SKM-1 treated with dmso at 0.1 percent for 144 hours (cell line): Measurements from ENCODE around the gene LDLRAD1.
"Not testable (repeated sequence)": the region's sequence is repeated elsewhere in the genome, so short reads cannot be mapped to it uniquely, and the experiment has no call there.

Source experiments
- DNase-seq: peaks from one replicate; lab custom pipeline; 2025; ENCODE audit not compliant: unreplicated experiment; lab: John Stamatoyannopoulos, UW

LDLRAD1 gene

DNA sequence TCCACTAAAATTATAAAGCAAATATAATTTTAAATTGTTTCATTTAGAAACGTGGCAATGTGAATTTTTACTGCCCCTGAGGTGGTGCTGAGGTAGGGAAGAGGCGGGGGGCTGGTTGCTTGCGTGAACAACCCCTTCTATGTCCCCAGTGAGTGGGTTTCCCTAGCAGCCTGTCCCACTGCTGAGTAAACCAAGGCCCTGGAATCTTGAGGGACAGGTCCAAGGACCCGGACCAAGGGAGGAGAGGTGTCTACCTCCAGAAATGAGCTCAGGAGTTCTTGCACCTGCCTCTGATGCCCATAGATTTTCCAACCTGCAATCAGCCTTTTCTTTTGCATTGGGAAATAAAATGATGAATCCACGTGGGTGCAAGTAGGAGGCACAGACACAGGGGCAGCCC, 649 bp upstream of the LDLRAD1 start:
- DNase-seq: no peak

DNA sequence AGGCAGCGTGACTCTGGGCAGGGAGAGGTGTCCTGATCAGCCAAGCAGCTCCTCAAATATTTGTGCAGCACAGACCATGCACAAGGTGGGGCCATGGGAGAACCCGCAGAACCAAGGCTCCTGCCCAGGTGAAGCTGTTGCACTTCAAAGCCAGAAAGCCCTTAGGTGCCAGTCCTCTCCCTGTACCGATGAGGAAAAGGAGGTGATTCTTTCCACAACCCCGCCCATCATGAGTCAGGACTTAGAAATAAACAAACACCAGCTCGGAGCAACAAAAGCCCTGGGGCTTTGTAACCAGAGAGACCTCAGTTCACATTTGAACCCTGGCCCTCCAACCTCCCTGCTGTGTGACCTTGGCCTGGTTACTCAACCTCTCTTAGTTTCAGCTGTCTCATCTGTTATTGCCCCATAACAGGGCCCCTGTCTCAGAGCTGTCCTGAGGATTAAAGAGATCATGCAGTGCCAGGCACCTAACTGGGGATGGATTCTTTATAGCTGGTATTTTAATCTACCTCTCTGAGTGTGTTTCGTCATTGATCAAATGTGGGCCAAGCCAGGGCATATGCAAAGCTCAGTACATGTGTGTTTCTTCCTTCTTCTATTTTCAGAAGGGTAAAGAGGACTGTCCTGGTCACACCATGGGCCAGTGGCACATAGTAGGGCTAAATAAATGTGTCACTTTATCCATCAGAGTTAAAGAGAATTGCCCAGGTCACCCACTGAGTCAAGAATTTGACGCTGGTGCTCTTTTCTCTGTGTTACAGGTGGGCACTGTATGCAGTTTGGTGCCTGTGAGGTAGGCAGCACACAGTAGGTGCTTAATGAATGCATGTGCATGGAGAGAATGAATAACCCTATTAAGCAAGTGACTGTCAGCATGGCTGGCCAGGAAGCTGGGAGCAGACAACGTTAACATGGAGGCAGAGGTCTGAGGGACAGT, 1.4 kb downstream of the LDLRAD1 start:
- no peak for DNase-seq

DNA sequence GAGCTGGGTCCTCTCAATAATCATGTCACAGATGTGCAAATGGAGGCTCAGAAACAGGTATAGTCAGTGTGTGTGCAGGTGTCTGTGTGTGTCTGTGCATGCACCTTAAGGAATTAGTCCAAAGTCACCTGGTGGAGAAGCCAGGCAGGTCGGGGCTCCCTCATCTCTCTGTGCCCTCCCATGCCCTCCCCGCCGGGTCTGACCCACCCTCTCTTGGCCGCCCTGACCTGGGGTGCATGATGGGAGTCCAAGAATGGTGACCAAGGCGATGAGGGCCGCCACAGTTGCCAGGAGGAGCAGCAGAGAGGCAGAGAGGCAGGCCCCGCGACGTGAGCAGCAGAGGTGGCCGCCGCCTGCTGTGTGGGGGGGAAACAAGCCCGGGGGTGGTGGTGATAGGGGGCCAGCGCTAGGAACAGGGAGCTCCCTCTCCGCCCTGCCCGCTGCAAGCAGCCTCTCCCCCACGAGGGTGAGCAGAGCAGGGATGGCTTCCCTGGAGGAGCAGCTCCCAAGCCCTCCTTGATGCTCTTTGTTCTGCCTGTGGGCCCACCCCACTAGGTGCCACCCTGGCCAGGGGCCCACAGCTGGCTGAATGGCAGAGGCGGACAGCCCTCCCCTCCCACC, 3.9 kb downstream of the LDLRAD1 start:
- DNase-seq: no peak

DNA sequence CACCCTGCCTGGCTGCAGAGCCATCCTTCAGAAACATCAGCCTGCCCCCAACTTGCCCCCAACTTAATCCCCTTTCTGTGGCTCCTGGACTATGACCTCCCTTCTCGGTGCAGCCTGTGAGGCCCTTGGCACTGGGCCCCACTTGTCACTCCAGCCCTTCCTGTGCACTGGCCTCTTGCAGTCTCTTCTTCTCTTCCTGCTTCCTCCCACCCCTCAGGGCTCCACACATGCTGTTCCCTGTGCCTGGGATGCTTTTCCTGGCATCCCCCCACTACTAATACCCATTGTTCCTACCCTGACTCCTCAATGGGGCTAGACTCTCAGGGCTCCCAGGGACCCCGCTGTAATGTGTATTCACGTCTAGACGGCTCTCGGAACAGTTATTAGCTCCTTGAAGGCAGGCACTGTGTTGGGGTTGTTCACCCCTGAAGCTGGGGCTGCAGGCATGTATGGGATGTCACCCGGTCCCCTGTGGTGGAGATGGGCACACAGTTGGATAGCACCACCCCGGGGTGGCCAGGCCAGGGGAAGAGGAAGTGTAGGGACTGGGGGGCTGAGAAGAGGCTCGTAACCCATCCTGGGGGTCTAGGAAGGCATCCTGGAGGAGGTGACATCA, 4.5 kb downstream of the LDLRAD1 start:
- no peak for DNase-seq

DNA sequence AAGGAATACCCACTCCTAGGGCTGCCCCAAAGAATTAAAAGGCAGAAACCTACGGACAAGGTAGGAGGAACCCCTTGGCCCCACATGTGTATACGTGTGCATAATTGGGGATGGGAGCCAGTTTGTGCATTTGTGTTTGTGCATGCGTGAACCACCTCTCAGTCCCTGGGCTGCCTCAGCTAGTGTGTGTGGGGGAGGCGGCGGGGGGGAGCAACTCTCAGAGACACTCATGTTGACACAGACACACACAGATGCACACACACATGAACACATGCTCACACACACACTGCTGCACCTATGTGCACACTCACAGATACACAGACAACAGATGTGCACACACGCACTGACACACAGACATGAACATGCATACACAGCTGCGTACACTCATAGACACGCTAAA, 5.1 kb downstream of the LDLRAD1 start:
- no peak for DNase-seq

DNA sequence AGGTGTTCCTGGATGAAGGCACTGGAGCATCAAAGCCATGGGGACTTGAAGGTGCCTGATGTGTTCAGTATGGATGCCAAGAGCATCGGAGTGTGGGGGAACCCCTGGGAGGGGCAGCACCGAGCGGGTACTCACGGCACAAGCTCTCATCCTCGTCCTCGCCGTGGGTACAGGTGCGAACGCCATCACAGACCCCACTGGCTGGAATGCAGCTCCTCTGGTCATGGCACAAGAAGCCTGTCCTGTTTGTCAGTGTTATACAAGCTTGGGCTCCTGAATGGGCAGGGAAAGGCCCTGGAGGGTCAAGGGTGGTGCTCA, 6.0 kb downstream of the LDLRAD1 start:
- DNase-seq: no peak

DNA sequence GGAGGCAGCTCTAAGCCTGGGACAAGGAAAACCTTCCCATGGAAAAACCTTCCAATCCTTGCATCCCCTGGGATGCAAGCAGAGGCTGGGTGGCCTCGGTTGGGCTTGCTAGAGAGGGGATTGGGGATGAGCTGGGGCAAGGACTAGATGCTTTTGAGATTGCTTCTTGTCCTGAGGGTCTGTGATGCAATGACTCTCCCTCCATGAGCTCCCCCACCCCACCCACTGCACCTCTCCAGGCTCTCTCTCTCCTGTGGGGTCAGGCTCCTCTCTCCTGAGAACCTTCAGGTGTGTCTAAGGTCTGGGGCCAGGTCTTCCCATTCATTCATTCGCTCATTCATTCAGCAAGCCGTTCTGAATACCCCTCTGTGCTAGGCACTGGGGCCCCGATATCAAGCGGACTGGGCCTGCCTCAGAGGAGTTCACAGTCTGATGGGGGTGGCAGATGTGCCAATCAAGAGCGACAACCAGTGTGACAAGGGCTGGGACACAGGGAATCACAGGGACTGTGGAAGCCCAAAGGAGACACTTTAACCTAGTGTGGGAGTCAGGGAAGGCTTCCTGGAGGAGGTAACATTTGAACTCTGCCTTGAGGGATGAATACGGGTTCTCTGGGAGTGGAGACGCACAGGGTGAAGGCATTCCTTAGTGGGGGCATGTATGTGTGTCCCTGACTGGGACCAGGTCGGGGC, 6.5 kb downstream of the LDLRAD1 start:
- DNase-seq: no peak

DNA sequence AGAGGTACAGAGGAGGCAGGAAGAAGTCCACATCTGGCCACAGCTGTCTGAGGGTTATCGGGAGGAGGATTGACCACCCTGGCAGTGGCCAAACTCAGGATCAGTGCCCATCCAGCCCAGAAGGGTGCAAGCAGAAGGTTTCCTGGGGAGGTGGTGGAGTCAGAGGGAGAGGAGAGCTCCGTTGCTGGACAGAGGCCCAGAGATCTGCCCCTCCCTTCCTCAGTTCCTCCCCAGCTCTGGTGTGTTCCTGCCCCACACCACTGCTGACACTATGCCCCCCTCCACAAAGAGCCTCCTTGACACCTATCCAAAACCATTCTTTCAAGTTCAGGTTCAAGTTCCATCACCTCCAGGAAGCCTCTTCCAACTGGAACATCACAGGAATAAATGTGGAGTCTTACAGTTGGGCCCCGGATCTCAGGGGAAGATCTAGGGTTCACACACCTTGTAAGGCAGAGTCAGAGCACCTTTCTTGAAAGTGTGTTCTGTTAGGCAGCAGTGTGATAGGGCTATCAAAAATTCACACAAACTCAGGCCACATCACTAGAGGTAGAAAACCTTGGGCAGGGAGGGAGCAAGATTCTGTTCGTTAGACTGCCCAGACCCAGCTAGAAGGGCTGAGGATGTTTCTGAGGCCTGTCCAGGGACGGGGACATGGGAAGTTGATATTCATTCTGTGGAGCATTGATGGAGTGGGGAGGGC, 7.4 kb downstream of the LDLRAD1 start:
- no peak for DNase-seq

DNA sequence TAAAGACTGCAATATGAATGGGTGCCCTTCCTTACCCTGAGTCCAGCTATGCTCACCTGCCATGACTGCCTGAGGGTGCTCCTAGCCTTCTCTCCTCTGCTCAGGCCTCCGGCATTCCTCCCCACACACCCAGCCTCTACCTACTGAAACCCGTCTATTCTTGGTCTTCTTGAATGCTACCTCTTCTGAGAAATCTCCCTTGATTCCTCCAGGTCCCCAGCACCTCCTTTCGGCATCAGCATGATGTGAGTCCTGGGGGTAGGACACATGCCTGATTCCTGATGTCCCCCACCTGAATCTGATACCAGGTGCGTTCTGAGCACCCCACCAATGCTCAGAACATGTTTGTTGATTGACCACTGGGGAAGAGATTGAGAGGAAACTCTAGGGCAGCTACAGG, 8.6 kb downstream of the LDLRAD1 start:
- no peak for DNase-seq

DNA sequence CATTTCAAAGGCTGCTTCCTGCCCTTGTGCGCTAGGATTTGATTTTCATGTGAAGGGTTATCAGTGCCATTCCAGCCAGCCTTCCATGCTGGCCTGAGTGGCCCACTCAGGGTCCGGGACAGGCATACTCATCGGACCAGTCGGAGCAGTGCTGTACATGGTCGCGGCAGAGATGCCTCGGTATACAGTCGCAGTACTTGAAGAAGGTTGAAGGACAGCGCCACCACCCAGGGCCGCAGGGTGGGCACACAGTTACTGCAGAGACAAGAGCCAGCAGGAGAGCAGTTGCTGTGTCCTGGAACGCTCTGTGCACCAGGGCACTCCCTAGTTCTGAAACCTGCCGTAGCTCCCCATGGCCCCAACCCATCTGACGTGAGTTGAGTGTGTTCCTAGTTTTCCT, 9.1 kb downstream of the LDLRAD1 start:
- DNase-seq: no peak

DNA sequence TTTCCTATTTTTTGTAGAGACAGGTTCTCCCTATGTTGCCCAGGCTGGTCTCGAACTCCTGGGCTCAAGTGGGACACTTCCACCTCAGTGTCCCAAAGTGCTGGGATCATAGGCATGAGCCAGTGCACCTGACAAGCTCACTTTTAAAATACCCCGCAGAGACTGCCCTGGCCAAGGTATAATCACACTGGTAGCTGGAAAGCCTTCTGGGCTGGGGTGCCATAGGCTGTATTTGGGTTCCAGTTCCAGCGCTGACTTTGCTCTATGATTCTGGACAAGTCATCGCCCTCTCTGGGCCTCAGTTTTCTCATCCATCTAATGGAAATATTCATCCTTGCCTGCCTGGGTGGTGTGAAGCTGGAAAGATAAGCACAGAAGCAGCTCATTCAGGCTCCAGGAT, 10.4 kb downstream of the LDLRAD1 start:
- DNase-seq: no peak

DNA sequence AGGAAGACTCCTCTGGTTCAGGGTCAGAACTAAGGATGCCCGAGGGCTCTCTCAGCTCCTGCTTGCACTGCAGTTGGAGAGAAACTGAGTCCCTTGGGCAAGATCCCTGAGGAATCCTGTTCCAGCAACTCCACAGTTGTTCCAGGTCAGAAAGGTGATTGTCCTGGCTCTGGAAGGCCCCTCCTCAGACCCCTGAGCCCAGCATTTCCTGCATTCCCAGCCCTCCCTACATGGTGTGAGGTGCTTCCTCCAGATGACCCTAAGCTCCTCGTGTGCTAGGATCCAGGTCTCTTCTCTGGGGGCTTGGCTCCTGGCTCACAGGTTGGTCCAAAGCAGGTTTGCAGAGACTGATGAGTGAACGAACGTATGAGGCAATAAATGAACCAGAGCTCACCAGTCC, 11.5 kb downstream of the LDLRAD1 start:
- DNase-seq: no peak

DNA sequence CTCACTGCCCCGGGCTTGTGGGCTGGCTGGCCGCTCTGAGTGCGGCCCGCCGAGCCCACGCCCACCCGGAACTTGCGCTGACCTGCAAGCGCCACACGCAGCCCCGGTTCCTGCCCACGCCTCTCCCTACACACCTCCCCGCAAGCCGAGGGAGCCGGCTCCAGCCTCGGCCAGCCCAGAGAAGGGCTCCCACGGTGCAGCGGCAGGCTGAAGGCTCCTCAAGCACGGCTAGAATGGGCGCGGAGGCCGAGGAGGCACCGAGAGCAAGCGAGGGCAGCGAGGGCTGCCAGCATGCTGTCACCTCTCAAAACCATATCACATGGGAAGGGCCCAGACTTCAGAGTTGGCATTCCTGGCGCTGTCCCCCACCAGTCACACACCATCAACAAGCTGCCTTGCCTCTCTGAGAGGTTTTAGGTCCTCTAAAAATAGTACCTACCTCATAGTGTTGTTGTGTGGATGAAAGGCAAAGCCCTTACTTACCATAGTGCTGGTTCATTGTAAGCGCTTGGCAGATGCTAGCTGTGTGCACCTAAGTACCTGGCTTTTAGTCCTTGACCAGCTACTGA, 13.4 kb downstream of the LDLRAD1 start:
- no peak for DNase-seq

DNA sequence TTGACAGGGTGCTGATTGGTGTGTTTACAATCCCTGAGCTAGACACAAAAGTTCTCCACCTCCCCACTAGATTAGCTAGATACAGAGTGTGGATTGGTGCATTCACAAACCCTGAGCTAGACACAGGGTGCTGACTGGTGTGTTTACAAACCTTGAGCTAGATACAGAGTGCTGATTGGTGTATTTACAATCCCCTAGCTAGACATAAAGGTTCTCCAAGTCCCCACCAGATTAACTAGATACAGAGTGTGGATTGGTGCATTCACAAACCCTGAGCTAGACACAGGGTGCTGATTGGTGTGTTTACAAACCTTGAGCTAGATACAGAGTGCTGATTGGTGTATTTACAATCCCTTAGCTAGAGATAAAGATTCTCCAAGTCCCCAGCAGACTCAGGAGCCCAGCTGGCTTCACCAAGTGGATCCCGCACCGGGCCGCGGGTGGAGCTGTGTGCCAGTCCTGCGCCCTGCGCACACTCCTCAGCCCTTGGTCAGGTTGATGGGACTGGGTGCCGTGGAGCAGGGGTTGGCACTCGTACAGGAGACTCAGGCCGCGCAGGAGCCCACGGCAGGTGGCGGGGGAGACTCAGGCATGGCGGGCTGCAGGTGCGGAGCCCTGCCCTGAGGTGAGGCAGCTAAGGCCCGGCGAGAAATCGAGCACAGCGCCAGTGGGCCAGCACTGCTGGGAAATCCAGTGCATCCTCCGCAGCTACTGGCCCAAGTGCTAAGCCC, 14.1 kb downstream of the LDLRAD1 start:
- DNase-seq: not testable (repeated sequence)

DNA sequence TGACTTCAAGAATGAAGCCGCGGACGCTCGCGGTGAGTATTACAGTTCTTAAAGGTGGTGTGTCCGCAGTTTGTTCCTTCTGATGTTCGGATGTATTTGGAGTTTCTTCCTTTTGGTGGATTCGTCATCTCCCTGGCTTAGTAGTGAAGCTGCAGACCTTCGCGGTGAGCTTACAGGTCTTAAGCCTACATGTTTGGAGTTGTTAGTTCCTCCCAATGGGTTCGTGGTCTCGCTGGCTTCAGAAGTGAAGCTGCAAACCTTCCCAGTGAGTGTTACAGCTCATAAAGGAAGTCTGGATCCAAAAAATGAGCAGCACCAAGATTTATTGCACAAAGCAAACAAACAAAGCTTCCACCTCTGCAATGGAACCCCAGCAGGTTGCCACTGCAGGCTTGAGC, 14.7 kb downstream of the LDLRAD1 start:
- DNase-seq: no peak

DNA sequence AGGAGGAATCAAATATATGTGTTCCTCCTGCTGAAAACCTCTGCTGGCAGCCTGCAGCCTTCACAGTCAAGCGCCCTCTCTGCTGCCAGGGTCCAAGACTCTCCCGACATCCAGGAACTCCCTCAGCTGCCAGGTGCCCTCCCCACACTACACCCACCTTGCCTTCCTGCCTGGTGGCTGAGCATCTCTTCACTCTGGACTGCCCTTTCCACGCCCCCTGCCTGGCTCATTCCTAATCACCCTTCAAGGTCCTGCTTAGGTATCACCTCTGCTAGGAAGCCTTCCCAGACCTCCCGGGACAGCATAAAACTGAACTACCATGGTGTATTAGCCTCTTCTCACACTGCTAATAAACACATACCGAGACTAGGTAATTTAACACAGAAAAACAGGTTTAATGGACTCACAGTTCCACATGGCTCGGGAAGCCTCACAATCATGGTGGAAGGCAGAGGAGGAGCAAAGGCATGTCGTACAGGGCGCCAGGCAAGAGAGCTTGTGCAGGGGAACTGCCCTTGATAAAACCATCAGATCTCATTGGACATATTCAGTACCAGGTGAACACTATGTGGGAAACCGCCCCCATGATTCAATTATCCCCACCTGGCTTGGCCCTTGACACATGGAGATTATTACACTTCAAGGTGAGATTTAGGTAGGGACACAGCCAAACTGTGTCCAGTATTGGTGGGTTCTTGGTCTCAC, 15.3 kb downstream of the LDLRAD1 start:
- DNase-seq: no peak

DNA sequence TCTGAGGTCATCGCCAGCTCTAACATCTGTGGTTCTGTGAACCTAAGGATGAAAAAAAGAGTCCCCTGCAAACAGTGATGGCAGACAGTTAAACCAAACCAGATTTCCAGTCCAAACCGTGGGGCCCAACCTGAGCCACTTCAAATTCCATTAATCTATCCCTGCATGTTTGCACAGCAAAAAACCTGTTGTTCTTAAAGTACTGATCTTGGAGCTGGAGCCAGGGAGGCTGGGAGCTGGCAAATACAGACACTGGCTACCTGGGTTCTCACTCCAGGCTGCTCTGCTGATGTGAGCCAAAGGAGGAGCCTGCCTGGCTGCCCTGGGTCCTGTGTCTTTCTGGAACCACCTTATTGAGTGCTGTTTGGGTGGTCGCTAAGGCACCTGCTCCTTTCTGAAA, 16.4 kb downstream of the LDLRAD1 start:
- DNase-seq: no peak

DNA sequence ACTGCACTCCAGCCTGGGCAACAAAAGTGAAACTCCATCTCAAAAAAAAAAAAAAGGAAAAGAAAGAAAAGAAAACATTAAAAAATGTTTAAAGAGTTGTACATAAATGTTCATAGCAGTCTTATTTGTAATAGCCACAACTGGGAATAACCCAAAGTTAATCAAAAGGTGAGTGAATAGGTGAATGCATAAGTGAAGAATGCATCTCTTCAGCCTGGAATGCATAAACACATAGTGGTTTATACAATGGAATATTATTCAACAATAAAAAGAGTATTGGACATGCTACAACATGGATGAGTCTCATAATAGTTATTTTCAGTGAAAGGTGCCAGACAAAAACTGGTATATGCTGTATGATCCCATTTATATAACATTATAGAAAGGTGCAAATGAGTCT, 18.1 kb downstream of the LDLRAD1 start:
- no peak for DNase-seq

DNA sequence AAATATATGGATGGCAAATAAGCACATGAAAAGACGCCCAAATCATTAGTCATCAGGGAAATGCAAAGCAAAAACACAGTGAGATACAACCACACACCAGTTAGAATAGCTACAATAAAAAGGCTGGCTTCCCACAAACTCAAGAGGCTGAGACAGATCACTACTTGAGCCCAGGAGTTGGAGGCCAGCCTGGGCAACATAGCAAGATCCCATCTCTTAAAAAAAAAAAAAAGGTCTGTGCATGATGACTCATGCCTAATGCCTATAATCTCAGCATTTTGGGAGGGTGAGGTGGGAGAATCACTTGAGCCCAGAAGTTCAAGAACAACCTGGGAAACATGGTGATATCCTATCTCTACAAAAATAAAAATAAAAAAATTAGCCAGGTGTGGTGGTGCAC, 19.8 kb downstream of the LDLRAD1 start:
- no peak for DNase-seq

DNA sequence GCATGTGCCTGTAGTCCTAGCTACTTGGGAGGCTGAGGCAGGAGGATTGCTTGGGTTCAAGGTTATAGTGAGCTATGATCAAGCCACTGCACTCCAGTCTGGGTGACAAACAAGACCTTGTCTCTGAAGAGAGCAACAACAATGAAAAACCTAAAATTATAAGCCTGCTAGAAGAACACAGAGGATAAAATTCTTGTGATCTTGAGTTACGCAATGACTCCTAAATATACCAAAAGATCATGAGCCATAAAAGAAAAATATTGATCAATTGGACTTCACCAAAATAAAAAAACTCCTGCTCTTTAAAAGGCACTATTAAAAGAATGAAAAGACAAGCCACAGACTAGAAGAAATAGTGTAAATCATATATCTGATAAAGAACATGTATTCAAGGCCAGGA, 22.3 kb downstream of the LDLRAD1 start:
- no peak for DNase-seq
